Sciatic nerve (tissue), 2 donors: Measurements from ENCODE around the gene WASF1. TPM values are rescaled to one million over a fixed set of nuclear protein-coding genes. Genes with fewer than 3 reads are reported as not detected.

Experiments used
- ATAC-seq: fragments of 200-7000 bp; cut with Tn5 transposase; one replicate; pipeline ENCODE4 v1.9.1; 2020; ENCODE audit warnings: mild to moderate bottlenecking, moderate library complexity
- DNase-seq: peaks from one replicate; pipeline ENCODE4 v3.0.0-alpha.2; 2020; ENCODE audit warnings: low spot score
- intact Hi-C: fragments of 100-400 bp; cut with DNase I; formaldehyde crosslinking; loops from one replicate; pipeline ENCODE4 v1.14.2; 2022
- total RNA-seq: library from RNA; stranded (reverse); fragmentation: NEBNext Ultra II Directional; extraction: Animal tissue kit (Norgen Biotek cat#: 25700); gene quantifications from one replicate; pipeline ENCODE4 v1.2.1, GENCODE V29; 2021
- donor health status: DM: no; HTN: no; CAD: no.
- donor health status: DM: no; HTN: no; CAD: no.

WASF1 gene
- total RNA-seq: 9.6 TPM

DNA sequence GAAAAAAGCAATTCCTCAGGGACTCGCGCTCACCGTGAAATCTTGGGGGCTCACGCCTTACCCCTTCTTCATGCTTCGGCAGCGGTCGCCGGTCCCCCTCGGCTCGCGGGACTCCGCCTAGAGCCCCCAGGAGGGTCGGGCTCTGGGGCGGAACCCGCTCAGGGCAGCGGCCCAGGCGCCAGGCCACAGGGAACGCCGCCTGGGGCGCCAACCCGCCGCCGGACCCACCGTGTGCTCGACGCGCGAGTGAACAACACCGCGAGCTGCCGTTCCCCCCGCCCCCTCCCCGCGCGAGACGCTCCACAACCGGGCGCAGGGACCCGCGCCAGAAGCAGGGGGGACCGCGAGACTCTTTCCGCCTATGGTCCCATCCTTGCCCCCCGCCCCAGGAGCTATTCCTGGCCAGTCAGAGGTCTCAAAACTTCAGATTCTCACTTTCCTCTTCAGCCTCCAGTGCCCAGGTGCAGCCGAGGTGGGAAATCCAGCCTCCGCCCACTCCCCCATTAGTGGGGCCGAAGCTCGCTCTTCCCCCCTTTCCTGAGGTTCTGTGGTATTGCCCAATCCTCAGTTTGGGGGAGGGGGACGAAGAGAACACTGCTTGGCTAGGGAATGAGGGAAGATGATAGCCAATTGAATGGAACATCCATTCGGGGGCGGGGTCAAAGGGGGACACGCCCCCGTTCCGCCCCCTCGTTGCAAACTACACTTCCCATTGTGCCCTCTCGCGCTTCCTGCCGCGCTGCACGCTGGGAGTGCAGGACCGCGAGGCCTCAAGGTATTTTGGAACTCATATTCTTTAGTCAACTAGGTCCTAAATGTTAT, at the start of gene WASF1:
Gene WASF1 (minus strand): TSS at position 265 of the 822 bp plus-strand sequence. CDS start 52,069 bp downstream, outside the sequence.
- peak; percentile 99 for ATAC-seq
- DNase-seq: peak; percentile 95
- intact Hi-C loops: loop anchor here (10.0 kb wide), 1 partner anchor 225 kb away; no protein-coding TSS in a partner anchor

DNA sequence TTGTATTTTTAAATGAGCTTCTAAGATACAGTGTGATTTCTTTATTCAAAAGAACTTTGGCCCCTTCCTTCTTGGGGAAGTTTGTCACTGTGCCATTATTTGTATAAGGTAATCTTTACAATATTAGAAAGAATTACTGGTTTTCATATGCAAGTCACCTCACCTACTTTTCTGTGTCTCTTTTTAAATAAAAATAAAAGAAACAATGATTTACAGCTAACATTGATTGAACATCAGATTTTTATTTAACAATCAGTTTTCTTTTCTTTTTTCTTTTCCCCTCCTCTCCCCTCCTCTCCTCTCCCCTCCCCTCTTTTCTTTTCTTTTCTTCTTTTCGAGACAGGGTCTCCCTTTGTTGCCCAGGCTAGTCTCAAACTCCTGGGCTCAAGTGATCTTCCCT, 46.8 kb upstream of the WASF1 start:
- intact Hi-C loops: no loop called here
- ATAC-seq: no peak
- no peak for DNase-seq

GRCh38 chr6:110221738-110222137, 42.3 kb upstream of the WASF1 start:
- no peak for DNase-seq
- ATAC-seq: no peak
- intact Hi-C loops: no loop called here

DNA sequence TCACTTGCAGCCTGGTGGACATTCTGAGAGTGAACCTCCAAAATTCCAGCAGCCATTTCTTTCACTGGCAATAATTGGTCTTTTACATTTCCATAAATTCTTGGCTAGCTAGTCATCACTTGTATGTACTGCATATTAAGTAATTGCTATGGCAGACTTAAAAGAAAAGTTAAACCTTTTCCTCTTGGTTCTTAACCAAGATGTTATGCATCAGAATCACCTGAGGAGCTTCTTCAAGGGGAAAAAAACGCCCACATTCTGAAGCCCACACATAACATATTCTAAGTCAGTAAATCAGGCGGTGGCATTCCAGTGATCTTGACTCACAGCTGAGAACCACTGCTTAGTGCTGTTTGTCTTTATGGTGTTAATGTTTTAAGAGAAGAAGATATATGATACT, 37.8 kb upstream of the WASF1 start:
- no peak for DNase-seq
- no peak for ATAC-seq
- intact Hi-C loops: no loop called here

GRCh38 chr6:110216140-110216539, 36.7 kb upstream of the WASF1 start:
- intact Hi-C loops: no loop called here
- no peak for ATAC-seq
- no peak for DNase-seq

GRCh38 chr6:110214338-110214737, 34.9 kb upstream of the WASF1 start:
- ATAC-seq: no peak
- intact Hi-C loops: no loop called here
- no peak for DNase-seq

DNA sequence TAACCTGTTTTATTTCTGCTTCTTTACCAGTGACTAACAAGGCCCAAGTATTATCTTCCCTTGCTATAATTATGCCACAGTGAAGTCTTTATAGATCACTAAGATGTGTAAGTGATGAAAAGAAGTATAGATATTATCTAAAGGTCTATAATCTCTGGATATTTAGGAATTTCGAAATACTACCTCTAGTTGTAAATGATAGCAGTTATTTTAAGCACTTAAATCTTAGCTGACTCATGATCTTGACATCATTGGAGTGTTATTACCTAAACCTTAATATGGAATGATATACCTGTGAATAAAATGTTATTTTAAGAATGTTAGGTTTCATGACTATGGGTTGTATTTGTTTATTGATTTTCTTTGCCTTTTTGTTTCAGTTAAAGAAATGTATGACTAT, 32.3 kb upstream of the WASF1 start:
- intact Hi-C loops: no loop called here
- ATAC-seq (no peak), DNase-seq (no peak)

- ATAC-seq: no peak
- DNase-seq: no peak
- intact Hi-C loops: no loop called here
Observed at GRCh38 chr6:110207652-110208051, 28.2 kb upstream of the WASF1 start.

GRCh38 chr6:110201151-110201884, 21.8 kb upstream of the WASF1 start:
- no peak for ATAC-seq
- intact Hi-C loops: no loop called here
- no peak for DNase-seq

- ATAC-seq: no peak
- intact Hi-C loops: no loop called here
- DNase-seq: no peak
Observed at GRCh38 chr6:110198561-110198960, 19.1 kb upstream of the WASF1 start.

- intact Hi-C loops: no loop called here
- ATAC-seq (no peak), DNase-seq (no peak)
Observed at GRCh38 chr6:110196874-110197273, 17.4 kb upstream of the WASF1 start.

DNA sequence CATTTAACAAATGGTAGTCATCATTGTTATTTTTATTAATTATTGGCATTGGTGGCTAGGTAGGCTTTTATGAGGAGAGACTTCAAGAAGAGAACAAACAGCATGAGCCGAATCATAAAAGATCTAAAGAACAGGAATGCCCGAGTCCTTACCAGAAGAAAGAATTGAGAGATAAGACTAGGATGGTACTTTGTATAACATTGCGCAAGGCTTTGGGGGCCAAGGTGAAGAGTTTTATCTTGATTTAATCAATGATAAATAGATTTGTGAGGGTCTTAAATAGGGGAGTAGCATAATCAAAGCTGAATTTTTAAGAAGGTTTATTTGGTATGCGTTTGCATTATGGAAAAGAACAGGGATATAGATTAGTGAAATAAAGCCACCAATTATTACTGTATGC, 16.2 kb upstream of the WASF1 start:
- DNase-seq (no peak), ATAC-seq (no peak)
- intact Hi-C loops: no loop called here

GRCh38 chr6:110191477-110191876, 12.0 kb upstream of the WASF1 start:
- intact Hi-C loops: no loop called here
- DNase-seq (no peak), ATAC-seq (no peak)

- intact Hi-C loops: no loop called here
- ATAC-seq (no peak), DNase-seq (no peak)
Observed at GRCh38 chr6:110190726-110191125, 11.3 kb upstream of the WASF1 start.

DNA sequence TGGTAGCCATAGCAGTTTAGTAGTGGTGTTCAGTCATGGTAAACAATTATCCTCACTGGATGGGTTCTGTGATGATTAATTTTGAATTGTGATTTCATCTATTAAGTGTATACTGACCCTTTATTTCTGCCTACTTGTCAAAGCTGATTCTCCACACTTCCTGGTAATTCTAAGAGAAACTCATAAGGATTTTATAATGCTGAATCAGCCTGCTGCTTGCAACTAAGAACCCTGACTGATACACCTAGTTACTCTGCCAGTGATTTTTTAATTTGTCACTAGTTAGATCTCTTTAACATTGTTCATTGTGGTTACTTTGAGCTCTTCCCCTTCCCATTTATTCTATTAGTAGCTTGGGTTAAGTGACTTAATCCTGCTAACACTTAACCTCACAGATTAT, 9.3 kb upstream of the WASF1 start:
- ATAC-seq: no peak
- DNase-seq: no peak
- intact Hi-C loops: no loop called here

GRCh38 chr6:110185879-110186278, 6.4 kb upstream of the WASF1 start:
- no peak for ATAC-seq
- intact Hi-C loops: no loop called here
- DNase-seq: no peak

DNA sequence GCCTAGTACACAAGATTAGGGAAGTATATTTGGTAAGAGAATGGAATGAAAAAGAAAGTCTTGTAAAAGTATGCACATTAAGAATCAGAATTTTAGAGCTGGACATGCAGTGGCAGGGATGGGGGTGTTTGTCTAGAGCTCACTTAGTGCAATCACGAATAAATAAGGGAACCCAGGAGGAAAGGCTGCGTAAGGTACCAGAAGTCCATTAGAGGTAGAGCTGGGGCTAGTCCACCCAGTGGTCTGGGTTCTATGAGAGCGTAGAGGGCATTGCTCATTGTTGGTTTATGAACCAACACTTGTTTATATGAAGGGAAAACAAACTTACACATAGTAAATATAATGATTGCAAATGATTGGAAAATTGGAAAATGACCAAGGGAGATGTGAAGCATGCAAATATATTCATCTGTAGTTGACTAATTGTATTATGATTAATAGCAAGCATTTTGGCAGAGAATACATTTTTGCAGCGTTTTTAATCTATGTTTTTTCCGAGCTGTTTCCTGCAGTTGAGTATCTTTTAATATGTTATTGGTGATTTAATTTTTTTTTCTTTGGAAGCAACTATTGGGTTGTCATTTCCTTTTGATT, 3.9 kb upstream of the WASF1 start:
- ATAC-seq (no peak), DNase-seq (no peak)
- intact Hi-C loops: no loop called here

GRCh38 chr6:110181131-110182030, 1.9 kb upstream of the WASF1 start:
- intact Hi-C loops: no loop called here
- ATAC-seq: no peak
- no peak for DNase-seq
